GM12892 (cell line): ENCODE measurements around the gene SLC10A3.

ENCODE experiments used
- POLR2A ChIP-seq: IDR thresholded peaks from 2 replicates; pipeline ENCODE4 v1.6.1; 2011; ENCODE audit warnings: low read depth, low read length, control low read depth
- POLR2AphosphoS5 ChIP-seq: IDR thresholded peaks from 2 replicates; pipeline ENCODE4 v1.6.1; 2011; ENCODE audit warnings: low read depth, low read length, control low read depth
- TAF1 ChIP-seq: IDR thresholded peaks from 2 replicates; pipeline ENCODE4 v1.6.1; 2011; ENCODE audit warnings: low read depth, mild to moderate bottlenecking, control low read depth, low read length, borderline replicate concordance

DNA sequence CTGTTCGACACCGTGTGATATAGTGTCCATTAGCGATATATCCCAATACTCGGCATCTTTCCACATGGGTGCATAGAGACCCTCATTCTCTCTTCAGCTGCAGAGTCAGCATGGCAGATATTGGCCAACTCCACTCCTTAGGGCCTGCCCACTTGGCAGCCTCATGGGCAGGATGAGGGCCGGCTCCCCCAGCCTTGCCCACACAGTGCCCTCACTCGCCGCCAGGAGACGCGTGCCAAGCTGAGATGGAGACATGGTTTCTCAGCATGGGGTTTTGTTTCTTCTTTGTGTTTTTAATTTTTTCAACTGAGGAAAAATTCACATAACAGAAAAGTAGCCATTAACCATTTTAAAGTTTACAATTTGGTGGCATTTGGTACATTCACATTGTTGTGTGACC, 37.6 kb downstream of the SLC10A3 start:
- no peak for TF ChIP-seq POLR2A
- TF ChIP-seq TAF1, result no peak
- TF ChIP-seq POLR2AphosphoS5, result no peak
